K562 (cell line): ENCODE data around the gene PLEKHG3. TPM values are rescaled to one million over a fixed set of nuclear protein-coding genes. Genes with fewer than 3 reads are reported as not detected.

Experiments used
- ATAC-seq: fragments of 200-7000 bp; cut with Tn5 transposase; 3 replicates; pipeline ENCODE4 v1.9.1; 2020; ENCODE audit warnings: moderate library complexity
- BruUV-seq: library from RNA; stranded (reverse); fragments of 400-500 nt; replicated peaks from 2 replicates; lab custom pipeline; 2021; lab: Mats Ljungman, UMichigan
- CTCF ChIA-PET: fragments of 300-600 bp; formaldehyde crosslinking; extraction: SDS; loops from one replicate; lab custom pipeline; 2021; ENCODE audit warnings: low intra/inter-chr PET ratio; lab: Yijun Ruan, JAX
- POLR2A ChIA-PET: fragments of 300-600, 350-650 bp; sonication (Branson Sonifier 250); formaldehyde crosslinking; extraction: SDS; loops from one replicate; lab custom pipeline; 2021; ENCODE audit warnings: antibody characterized with exemption, inconsistent platforms; lab: Yijun Ruan, JAX
- DNase-seq, 4 experiments: peaks; one replicate each; pipeline versions ENCODE4 v3.0.0 to v3.0.0-alpha.2; 2011 to 2018; ENCODE audit warnings: low spot score in 3 of 4, mixed read lengths in 3 of 4; ENCODE audit errors: extremely low read depth in 1 of 4
- FAIRE-seq: peaks from 2 replicates; lab custom pipeline; 2011; peaks lifted over from hg19 to GRCh38; lab: Jason Lieb, UNC
- H2AFZ ChIP-seq: 2 replicates; pipeline ENCODE4 v1.6.0; 2011; ENCODE audit warnings: low read depth, low read length, control low read depth, inconsistent platforms
- H3K27ac ChIP-seq: fragments of 200-600 bp; 3 replicates; pipeline ENCODE4 v1.8.0; 2011; ENCODE audit warnings: low read depth, mild to moderate bottlenecking, control low read depth, inconsistent platforms, low read length, moderate library complexity, mixed read lengths; ENCODE audit errors: extremely low read depth
- H3K27me3 ChIP-seq, 2 experiments: fragments of 300-600 bp in 1 of 2; 2 replicates in 1 of 2; 3 replicates in 1 of 2; pipeline versions ENCODE4 v1.6.0 to v1.8.0; 2011; ENCODE audit warnings: inconsistent platforms in 2 of 2, low read length in 2 of 2, mild to moderate bottlenecking in 1 of 2, mixed read lengths in 1 of 2, moderate library complexity in 1 of 2; ENCODE audit not compliant: control insufficient read depth in 2 of 2, insufficient read depth in 2 of 2
- H3K36me3 ChIP-seq: fragments of 300-600 bp; 3 replicates; pipeline ENCODE4 v1.8.0; 2011; ENCODE audit warnings: mild to moderate bottlenecking, low read length, inconsistent platforms; ENCODE audit not compliant: control insufficient read depth, insufficient read depth
- H3K4me1 ChIP-seq, 2 experiments: fragments of 200-600 bp in 1 of 2; replicated peaks in 1 of 2; 2 replicates in 1 of 2; 3 replicates in 1 of 2; pipeline versions ENCODE4 v1.5.1 to v1.8.0; 2011; ENCODE audit warnings: inconsistent platforms in 2 of 2, low read length in 2 of 2, mild to moderate bottlenecking in 1 of 2, mixed read lengths in 1 of 2, moderate library complexity in 1 of 2; ENCODE audit not compliant: control insufficient read depth in 2 of 2, insufficient read depth in 2 of 2
- H3K4me2 ChIP-seq: 2 replicates; pipeline ENCODE4 v1.6.1; 2011; ENCODE audit warnings: low read length, control low read depth, inconsistent platforms, mixed read lengths; ENCODE audit not compliant: insufficient read depth
- H3K4me3 ChIP-seq: fragments of 200-600 bp; sonication (generic), shearing (Covaris generic); 2 replicates; pipeline ENCODE4 v1.5.1; 2016; ENCODE audit warnings: control low read depth, inconsistent platforms
- H3K79me2 ChIP-seq: fragments of 200-600 bp; 3 replicates; pipeline ENCODE4 v1.8.0; 2011; ENCODE audit warnings: low read length, inconsistent platforms; ENCODE audit not compliant: control insufficient read depth, insufficient read depth
- H3K9ac ChIP-seq, 2 experiments: 2 replicates each; pipeline versions ENCODE4 v1.6.0 to v1.6.1; 2011; ENCODE audit warnings: low read depth in 2 of 2, low read length in 2 of 2, control low read depth in 1 of 2, inconsistent platforms in 1 of 2, mild to moderate bottlenecking in 1 of 2, mixed read lengths in 1 of 2; ENCODE audit not compliant: insufficient read depth in 1 of 2
- H3K9me1 ChIP-seq: one replicate; pipeline ENCODE4 v1.6.0; 2011; ENCODE audit warnings: inconsistent platforms, mild to moderate bottlenecking, low read length, moderate library complexity; ENCODE audit not compliant: control insufficient read depth, insufficient read depth
- H3K9me3 ChIP-seq: replicated peaks from 2 replicates; pipeline ENCODE4 v1.5.1; 2011; ENCODE audit warnings: low read depth, low read length, inconsistent platforms; ENCODE audit not compliant: control insufficient read depth, insufficient read depth
- H4K20me1 ChIP-seq: replicated peaks from 2 replicates; pipeline ENCODE4 v1.6.1; 2011; ENCODE audit warnings: low read length, inconsistent platforms, mixed read lengths; ENCODE audit not compliant: control insufficient read depth, insufficient read depth
- CBX3 ChIP-seq, 2 experiments: IDR thresholded peaks; 1 replicate in 1 of 2; 2 replicates in 1 of 2; pipeline ENCODE4 v1.6.1; 2012; ENCODE audit warnings: inconsistent platforms in 2 of 2, low read length in 2 of 2, borderline replicate concordance in 1 of 2, control low read depth in 1 of 2
- CSDE1 ChIP-seq, 2 experiments: fragments of 450-650 bp; IDR thresholded peaks; 2 replicates each; pipeline ENCODE4 v1.6.1; 2016; ENCODE audit warnings: mild to moderate bottlenecking in 1 of 2
- ELF4 ChIP-seq: fragments of 450-650 bp; formaldehyde crosslinking; IDR thresholded peaks from 2 replicates; pipeline ENCODE4 v1.4.0; 2022; ENCODE audit warnings: missing genetic modification characterization
- POLR2AphosphoS2 ChIP-seq: IDR thresholded peaks from 2 replicates; pipeline ENCODE4 v1.6.1; 2012; ENCODE audit warnings: low read length, improper control_type of control experiment
- PPARD ChIP-seq: fragments of 250-450 bp; sonication (Bioruptor Pico); IDR thresholded peaks from 2 replicates; pipeline ENCODE4 v1.8.0; 2022; ENCODE audit warnings: inconsistent platforms, mild to moderate bottlenecking, moderate library complexity
- RCOR1 ChIP-seq, 2 experiments: IDR thresholded peaks; 2 replicates each; pipeline ENCODE4 v1.6.1; 2012; ENCODE audit warnings: low read depth in 2 of 2, low read length in 2 of 2, borderline replicate concordance in 1 of 2, improper control_type of control experiment in 1 of 2
- SIRT6 ChIP-seq: IDR thresholded peaks from one replicate; pipeline ENCODE4 v1.6.1; 2012; ENCODE audit warnings: low read depth, mild to moderate bottlenecking, control low read depth, inconsistent platforms, low read length, moderate library complexity
- ZC3H4 ChIP-seq: sonication (generic); formaldehyde crosslinking; IDR thresholded peaks from 2 replicates; pipeline ENCODE4 v1.9.0; 2021; ENCODE audit warnings: missing genetic modification reagents, borderline replicate concordance
- WGBS: fragments of 100-300 bp; shearing (Covaris generic); methylation state at CpG from one replicate; pipeline ENCODE4 v1.1.6; 2016; ENCODE audit warnings: low coverage, mixed read lengths; ENCODE audit not compliant: insufficient coverage; ENCODE audit errors: missing lambda C conversion rate; 5-methylcytosine and 5-hydroxymethylcytosine counted together
- in situ Hi-C: fragments of 300-500 bp; cut with MboI; formaldehyde crosslinking; loops from 4 replicates; pipeline ENCODE4 v1.15.0; 2018; ENCODE audit warnings: inconsistent platforms, mixed read lengths
- intact Hi-C: fragments of 100-400 bp; cut with micrococcal nuclease; formaldehyde crosslinking; loops from 2 replicates; pipeline ENCODE4 v1.14.2; 2022
- polyA plus RNA-seq, 8 experiments: library from polyadenylated mRNA; depleted of rRNA in 4 of 8; stranded (reverse) in 5 of 8; unstranded in 3 of 8; fragments of >200 nt; fragmentation: Nextera tagmentation in 2 of 8; fragmentation: Illumina TruSeq in 1 of 8; extraction: Ambion mirVana in 2 of 8; extraction: Trizol in 1 of 8; gene quantifications; 2 replicates each; pipeline versions ENCODE4 v1.2.1 to v1.2.3, GENCODE V29; 2011 to 2014; ENCODE audit warnings: inconsistent platforms in 1 of 8, missing spikeins in 1 of 8
- total RNA-seq, 7 experiments: library from RNA; depleted of rRNA in 6 of 7; stranded (reverse); fragments of >200 nt in 6 of 7; fragmentation: Illumina TruSeq in 2 of 7; extraction: Trizol in 2 of 7; gene quantifications; 2 replicates each; pipeline versions ENCODE4 v1.2.1 to v1.2.3, GENCODE V29; 2011 to 2021; ENCODE audit warnings: low replicate concordance in 1 of 7
- TF ChIP-seq, protein P1 (sequence below), 2 experiments: fragments of 450-650 bp; formaldehyde crosslinking in 1 of 2; IDR thresholded peaks; 2 replicates each; pipeline versions ENCODE4 v1.4.0 to v1.6.1; 2014 to 2020; ENCODE audit warnings: mild to moderate bottlenecking in 2 of 2, borderline replicate concordance in 1 of 2, low read depth in 1 of 2
- TF ChIP-seq, protein P2 (sequence below), 2 experiments: IDR thresholded peaks; 2 replicates each; pipeline ENCODE4 v1.6.1; 2012; ENCODE audit warnings: improper control_type of control experiment in 2 of 2, low read depth in 2 of 2, low read length in 2 of 2, borderline replicate concordance in 1 of 2

Gene PLEKHG3
- total and polyA plus RNA-seq, 9 of the 15 experiments (the other 6 are each of a cell fraction or from before 2014, with no cell fraction given), result 0.04 to 0.16 TPM; not detected in 7

DNA sequence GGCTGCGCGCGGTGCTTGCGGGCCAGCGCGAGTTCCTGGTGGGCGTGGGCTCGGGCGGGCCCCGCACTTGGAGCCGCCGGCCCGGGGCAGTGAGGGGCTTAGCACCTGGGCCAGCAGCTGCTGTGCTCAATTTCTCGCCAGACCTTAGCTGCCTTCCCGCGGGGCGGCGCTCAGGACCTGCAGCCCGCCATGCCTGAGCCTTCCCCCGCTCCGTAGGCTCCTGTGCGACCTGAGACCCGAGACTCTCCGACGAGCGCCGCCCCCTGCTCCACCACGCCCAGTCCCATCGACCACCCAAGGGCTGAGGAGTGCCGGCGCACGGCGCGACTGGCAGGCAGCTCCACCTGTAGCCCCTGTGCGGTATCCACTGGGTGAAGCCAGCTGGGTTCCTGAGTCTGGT lies 46.0 kb upstream of the PLEKHG3 start:
- ATAC-seq (no peak), DNase-seq (no peak), FAIRE-seq (no peak)
- Histone ChIP-seq H3K79me2 (no peaks in the 10 kb centered on the region), H3K4me2 (no peak overlapping the region), H3K27me3 (peaks cover 8 to 10% of the 10 kb centered on the region in 2 experiments; a peak in 4 of 5 replicates), H2AFZ (no peak overlapping the region), H3K36me3 (no peaks in the 10 kb centered on the region), H3K4me1 (no peaks in the 10 kb centered on the region), H3K9ac (no peak overlapping the region), H3K9me3 (no peaks in the 10 kb centered on the region), H3K4me3 (no peak overlapping the region), H4K20me1 (no peaks in the 10 kb centered on the region; the same call in 1 of the 2 replicates), H3K9me1 (no peaks in the 10 kb centered on the region), H3K27ac (no peak overlapping the region)
- 81% methylated on average over 12 of the region's 35 CpGs for whole genome bisulfite sequencing
- ChIA-PET POLR2A (interaction anchor here (0.6 to 0.7 kb wide), 2 partner anchors 104 to 270 kb away, joined by 3 read pairs; no protein-coding TSS in a partner anchor), CTCF (no interaction called here)
- intact Hi-C loops, result no loop called here
- in situ Hi-C loops, result no loop called here
- TF ChIP-seq PPARD (CRISPR knock-in tag), result no peak
- no peak for TF ChIP-seq ELF4 (CRISPR knock-in tag)
- TF ChIP-seq RCOR1 (IDR thresholded peaks at IDR 0.05; ENCODE audit: borderline replicate concordance in 1 of 2, low read depth in 2 of 2, low read length in 2 of 2), result no peak
- TF ChIP-seq, protein P1, sequence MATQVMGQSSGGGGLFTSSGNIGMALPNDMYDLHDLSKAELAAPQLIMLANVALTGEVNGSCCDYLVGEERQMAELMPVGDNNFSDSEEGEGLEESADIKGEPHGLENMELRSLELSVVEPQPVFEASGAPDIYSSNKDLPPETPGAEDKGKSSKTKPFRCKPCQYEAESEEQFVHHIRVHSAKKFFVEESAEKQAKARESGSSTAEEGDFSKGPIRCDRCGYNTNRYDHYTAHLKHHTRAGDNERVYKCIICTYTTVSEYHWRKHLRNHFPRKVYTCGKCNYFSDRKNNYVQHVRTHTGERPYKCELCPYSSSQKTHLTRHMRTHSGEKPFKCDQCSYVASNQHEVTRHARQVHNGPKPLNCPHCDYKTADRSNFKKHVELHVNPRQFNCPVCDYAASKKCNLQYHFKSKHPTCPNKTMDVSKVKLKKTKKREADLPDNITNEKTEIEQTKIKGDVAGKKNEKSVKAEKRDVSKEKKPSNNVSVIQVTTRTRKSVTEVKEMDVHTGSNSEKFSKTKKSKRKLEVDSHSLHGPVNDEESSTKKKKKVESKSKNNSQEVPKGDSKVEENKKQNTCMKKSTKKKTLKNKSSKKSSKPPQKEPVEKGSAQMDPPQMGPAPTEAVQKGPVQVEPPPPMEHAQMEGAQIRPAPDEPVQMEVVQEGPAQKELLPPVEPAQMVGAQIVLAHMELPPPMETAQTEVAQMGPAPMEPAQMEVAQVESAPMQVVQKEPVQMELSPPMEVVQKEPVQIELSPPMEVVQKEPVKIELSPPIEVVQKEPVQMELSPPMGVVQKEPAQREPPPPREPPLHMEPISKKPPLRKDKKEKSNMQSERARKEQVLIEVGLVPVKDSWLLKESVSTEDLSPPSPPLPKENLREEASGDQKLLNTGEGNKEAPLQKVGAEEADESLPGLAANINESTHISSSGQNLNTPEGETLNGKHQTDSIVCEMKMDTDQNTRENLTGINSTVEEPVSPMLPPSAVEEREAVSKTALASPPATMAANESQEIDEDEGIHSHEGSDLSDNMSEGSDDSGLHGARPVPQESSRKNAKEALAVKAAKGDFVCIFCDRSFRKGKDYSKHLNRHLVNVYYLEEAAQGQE (IDR thresholded peaks at IDR 0.05; ENCODE audit: borderline replicate concordance), result no peak
- TF ChIP-seq, protein P1 (CRISPR knock-in tag; IDR thresholded peaks at IDR 0.05; ENCODE audit: low read depth), result no peak
- no peak for TF ChIP-seq CBX3 (IDR thresholded peaks at IDR 0.05; ENCODE audit: borderline replicate concordance in 1 of 2, low read length in 2 of 2)
- no peak for TF ChIP-seq ZC3H4 (CRISPR knock-in tag)
- no peak for TF ChIP-seq SIRT6
- no peak for TF ChIP-seq POLR2AphosphoS2
- no peak for TF ChIP-seq CSDE1 (IDR thresholded peaks at IDR 0.05)
- TF ChIP-seq, protein P2, sequence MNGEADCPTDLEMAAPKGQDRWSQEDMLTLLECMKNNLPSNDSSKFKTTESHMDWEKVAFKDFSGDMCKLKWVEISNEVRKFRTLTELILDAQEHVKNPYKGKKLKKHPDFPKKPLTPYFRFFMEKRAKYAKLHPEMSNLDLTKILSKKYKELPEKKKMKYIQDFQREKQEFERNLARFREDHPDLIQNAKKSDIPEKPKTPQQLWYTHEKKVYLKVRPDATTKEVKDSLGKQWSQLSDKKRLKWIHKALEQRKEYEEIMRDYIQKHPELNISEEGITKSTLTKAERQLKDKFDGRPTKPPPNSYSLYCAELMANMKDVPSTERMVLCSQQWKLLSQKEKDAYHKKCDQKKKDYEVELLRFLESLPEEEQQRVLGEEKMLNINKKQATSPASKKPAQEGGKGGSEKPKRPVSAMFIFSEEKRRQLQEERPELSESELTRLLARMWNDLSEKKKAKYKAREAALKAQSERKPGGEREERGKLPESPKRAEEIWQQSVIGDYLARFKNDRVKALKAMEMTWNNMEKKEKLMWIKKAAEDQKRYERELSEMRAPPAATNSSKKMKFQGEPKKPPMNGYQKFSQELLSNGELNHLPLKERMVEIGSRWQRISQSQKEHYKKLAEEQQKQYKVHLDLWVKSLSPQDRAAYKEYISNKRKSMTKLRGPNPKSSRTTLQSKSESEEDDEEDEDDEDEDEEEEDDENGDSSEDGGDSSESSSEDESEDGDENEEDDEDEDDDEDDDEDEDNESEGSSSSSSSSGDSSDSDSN (IDR thresholded peaks at IDR 0.05; ENCODE audit: borderline replicate concordance in 1 of 2, low read depth in 2 of 2, low read length in 2 of 2), result no peak
- BruUV-seq, result no TSS peak
